ENCODE results near the gene HIBCH. TPM values are rescaled to one million over a fixed set of nuclear protein-coding genes. Genes with fewer than 3 reads are reported as not detected.

The HIBCH gene
- total and polyA plus RNA-seq, 2 donors (not counting 3 experiments of a cell fraction or from before 2014, with no cell fraction given) = 6.4 to 24.7 TPM

- Histone ChIP-seq H4K20me1 (replicated peaks; ENCODE audit: control insufficient read depth, extremely low read depth, insufficient read depth, low read length) (no peaks in the 10 kb centered on the region), H3K9me1 (replicated peaks; ENCODE audit: control insufficient read depth, extremely low read depth, insufficient read depth, low read length) (no peaks in the 10 kb centered on the region), H3K36me3 (ENCODE audit: control insufficient read depth in 2 of 2, extremely low read depth in 1 of 2, insufficient read depth in 2 of 2, low read length in 2 of 2) (no peaks in the 10 kb centered on the region), H3K4me3 (replicated peaks in 1 of 3; ENCODE audit: insufficient read depth in 1 of 3, low read depth in 1 of 3, low read length in 3 of 3) (no peak overlapping the region), H3K4me1 (ENCODE audit: control insufficient read depth, extremely low read depth, insufficient read depth, low read length) (no peaks in the 10 kb centered on the region), H3K27me3 (ENCODE audit: control insufficient read depth in 2 of 2, insufficient read depth in 2 of 2, low read length in 2 of 2) (no peaks in the 10 kb centered on the region), H2AFZ (ENCODE audit: low read depth, low read length) (no peak overlapping the region), H3K27ac (ENCODE audit: insufficient read depth, low read depth, low read length) (no peak overlapping the region), H3K9ac (replicated peaks; ENCODE audit: extremely low read depth, insufficient read depth, low read length) (no peak overlapping the region), H3K79me2 (ENCODE audit: control insufficient read depth, insufficient read depth, low read length) (no peaks in the 10 kb centered on the region), H3K4me2 (ENCODE audit: insufficient read depth, low read length) (no peak overlapping the region), H3K9me3 (replicated peaks; ENCODE audit: control insufficient read depth, insufficient read depth, low read length) (no peaks in the 10 kb centered on the region)
- intact Hi-C loops (cut with micrococcal nuclease) = no loop called here
- no TSS peak for BruUV-seq (replicated peaks)
- ChIA-PET POLR2A (no interaction called here), CTCF (no interaction called here)
- FAIRE-seq = no peak
- DNase-seq (ENCODE audit: low read depth, low spot score) = no peak
- no peak for TF ChIP-seq POLR2AphosphoS5 (IDR thresholded peaks at IDR 0.05; ENCODE audit: insufficient read depth, low read depth, low read length)
- no peak for TF ChIP-seq JUN (IDR thresholded peaks at IDR 0.05; ENCODE audit: borderline replicate concordance, insufficient read depth, insufficient read length, low read depth)
- TF ChIP-seq FOS (IDR thresholded peaks at IDR 0.05; ENCODE audit: borderline replicate concordance, insufficient read depth, low read length) = no peak
- TF ChIP-seq, protein P1, sequence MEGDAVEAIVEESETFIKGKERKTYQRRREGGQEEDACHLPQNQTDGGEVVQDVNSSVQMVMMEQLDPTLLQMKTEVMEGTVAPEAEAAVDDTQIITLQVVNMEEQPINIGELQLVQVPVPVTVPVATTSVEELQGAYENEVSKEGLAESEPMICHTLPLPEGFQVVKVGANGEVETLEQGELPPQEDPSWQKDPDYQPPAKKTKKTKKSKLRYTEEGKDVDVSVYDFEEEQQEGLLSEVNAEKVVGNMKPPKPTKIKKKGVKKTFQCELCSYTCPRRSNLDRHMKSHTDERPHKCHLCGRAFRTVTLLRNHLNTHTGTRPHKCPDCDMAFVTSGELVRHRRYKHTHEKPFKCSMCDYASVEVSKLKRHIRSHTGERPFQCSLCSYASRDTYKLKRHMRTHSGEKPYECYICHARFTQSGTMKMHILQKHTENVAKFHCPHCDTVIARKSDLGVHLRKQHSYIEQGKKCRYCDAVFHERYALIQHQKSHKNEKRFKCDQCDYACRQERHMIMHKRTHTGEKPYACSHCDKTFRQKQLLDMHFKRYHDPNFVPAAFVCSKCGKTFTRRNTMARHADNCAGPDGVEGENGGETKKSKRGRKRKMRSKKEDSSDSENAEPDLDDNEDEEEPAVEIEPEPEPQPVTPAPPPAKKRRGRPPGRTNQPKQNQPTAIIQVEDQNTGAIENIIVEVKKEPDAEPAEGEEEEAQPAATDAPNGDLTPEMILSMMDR (IDR thresholded peaks at IDR 0.05; ENCODE audit: extremely low read depth in 1 of 2, insufficient read depth in 1 of 2, low read depth in 1 of 2, low read length in 2 of 2) = no peak
- TF ChIP-seq EZH2 (IDR thresholded peaks at IDR 0.05; ENCODE audit: borderline replicate concordance, low read depth, low read length, severe bottlenecking) = no peak
- TF ChIP-seq MAX (IDR thresholded peaks at IDR 0.05; ENCODE audit: insufficient read depth, insufficient read length) = no peak
- TF ChIP-seq GATA2 (IDR thresholded peaks at IDR 0.05; ENCODE audit: insufficient read depth, insufficient read length, low read depth, low read length) = no peak
- no peak for TF ChIP-seq MYC (IDR thresholded peaks at IDR 0.05; ENCODE audit: low read depth, low read length)
- TF ChIP-seq POLR2A (IDR thresholded peaks at IDR 0.05; ENCODE audit: low read depth, low read length) = no peak
- dilution Hi-C loops (cut with MboI; ENCODE audit: extremely low pct_ligation_motif_present, low sequenced_read_pairs) = no loop called here
These were observed 149.0 kb downstream of the HIBCH start for GRCh38 chr2:190170673-190171072.
